Globus pallidus (tissue), 1 donor: ENCODE results near the gene NF2.
A peak's percentile ranks its signal among the peaks of the same experiment; 100 is the strongest.
"Not testable (repeated sequence)": the region's sequence is repeated elsewhere in the genome, so short reads cannot be mapped to it uniquely, and the experiment has no call there.

Experiments
- DNase-seq: peaks from one replicate; pipeline ENCODE4 v3.0.0-alpha.2; 2015; ENCODE audit warnings: low spot score

Gene NF2

GRCh38 chr22:29603358-29604075, at the start of gene NF2:
Gene NF2 (plus strand): TSS chr22:29603633. CDS start chr22:29603999, 366 bp downstream.
- DNase-seq: peak; percentile 100

- DNase-seq: peak; percentile 69
These were observed 48.3 kb upstream of the NF2 start for GRCh38 chr22:29555065-29555644.

DNA sequence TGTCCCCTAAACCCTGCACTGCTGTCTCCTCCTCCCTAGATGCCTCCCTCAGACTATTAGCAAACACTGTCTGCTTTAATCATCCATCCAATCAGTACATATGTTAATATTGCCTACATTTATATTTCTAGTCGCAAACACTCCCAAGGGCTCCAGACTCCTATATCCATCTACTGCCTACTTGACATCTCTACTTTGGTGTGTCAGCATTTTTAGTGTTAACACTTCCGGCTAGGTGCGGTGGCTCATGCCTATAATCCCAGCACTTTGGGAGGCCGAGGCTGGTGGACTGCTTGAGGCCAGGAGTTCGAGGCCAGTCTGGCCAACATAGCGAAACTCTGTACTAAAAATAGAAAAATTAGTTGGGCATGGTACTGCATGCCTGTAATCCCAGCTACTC, 44.4 kb upstream of the NF2 start:
- DNase-seq: no peak

DNA sequence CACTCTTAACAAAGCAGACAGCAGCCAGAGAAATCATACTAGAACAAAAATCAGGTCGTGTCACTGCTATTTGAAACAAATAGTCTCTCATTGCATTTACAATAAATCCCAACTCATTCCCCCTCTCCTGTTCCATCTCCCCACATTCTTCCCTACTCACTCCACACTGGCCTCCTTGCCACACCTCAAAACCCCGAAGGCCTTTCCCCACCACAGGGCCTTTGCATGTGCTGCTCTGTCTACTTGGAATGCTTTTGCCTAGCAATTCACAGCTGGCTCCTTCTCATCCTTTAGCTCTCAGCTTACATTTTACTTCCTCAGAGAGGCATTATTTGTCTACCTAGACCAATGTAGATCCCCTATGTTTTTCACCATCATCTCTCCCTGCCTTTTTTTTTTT, 43.6 kb upstream of the NF2 start:
- no peak for DNase-seq

DNA sequence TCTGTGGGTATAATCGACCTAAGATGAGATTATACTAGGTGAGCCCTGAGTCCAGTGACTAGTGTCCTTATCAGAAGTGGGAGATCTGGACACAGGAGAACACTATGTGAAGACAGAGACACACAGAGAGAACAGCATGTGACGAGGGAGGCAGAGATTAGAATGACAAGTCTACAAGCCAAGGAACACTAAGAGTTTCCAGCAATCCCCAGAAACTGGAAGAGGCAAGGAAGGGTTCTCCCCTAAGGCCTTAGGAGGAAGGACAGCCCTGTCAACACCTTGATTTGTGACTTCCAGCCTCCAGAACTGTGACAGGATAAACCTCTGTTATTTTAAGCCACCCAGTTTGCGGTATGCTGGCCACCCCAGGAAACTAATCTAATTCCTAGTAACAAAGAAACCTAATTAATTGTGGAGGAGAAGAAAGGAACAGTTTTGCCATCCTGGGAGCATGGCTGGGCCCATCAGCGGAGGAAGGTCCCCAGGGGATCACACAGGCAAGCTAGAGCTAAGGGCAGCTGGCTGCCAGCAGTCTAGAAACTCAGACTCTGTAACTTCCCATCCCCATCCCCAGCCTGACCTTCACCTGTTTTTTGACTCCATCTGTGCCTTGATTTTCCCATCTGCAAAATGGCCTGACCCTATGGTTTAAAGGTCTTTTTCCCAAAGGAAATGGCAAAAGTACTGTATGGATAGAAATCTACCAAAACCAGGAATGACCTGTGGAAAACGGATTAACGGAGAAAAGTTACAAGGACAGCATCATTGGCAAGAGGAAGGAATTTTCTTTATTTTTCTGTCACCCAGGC, 39.6 kb upstream of the NF2 start:
- DNase-seq: no peak

DNA sequence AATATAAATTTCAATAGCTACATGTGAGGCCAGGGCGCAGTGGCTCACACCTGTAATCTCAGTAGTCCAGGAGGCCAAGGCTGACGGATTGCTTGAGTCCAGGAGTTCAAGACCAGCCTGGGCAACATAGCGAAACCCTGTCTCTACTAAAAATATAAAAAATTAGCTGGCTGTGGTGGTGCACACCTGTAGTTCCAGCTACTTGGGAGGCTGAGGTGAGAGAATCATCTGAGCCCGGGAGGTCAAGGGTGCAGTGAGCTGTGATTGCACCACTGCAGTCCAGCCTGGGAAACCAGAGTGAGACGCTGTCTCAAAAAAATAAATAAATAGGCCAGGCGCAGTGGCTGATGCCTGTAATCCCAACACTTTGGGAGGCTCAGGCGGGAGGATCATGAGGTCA, 36.9 kb upstream of the NF2 start:
- not testable (repeated sequence) for DNase-seq

DNA sequence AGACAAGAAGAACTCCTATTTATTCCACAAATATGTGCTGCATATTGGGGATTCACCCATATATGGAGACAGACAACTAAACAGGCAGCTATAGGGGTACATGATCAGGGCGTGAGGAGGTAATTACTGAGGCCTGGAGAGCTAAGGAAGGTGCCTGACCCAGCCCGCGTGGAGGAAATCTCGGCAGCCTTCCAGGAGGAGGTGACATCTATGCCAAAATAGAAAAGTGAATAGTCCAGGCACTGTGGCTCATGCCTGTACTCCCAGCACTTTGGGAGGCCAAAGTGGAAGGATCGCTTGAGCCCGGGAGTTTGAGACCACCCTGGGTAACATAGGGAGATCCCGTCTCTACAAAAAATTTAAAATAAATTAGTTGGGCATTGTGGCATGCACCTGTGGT, 36.1 kb upstream of the NF2 start:
- no peak for DNase-seq

DNA sequence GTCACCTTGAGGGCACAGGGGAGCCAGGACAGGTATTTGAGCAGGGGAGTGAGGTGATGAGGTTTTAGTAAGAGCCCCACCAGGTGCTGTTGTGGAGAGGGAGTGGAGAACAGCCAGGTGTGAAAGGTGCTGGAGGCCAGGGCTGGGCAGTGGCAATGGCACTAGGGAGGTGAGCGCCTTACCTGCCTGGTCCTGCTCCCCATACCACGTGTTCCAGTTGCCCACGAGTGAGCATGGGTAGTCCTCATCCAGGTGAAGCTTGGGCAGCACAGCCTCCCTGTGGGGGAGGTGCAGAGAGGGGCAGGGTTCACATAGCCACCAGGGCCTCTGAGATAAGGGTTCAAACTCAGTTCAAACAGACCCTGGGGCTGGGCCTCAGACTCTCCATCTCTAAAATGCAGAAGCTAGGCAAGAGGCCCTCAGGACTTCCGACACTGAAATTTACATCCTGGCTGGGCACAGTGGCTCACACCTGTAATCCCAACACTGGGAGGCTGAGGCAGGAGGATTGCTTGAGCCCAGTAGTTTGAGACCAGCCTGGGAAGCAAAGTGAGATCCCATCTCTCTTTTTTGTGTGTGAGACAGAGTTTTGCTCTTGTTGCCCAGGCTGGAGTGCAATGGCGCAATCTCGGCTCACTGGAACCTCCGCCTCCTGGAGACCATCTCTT, 34.3 kb upstream of the NF2 start:
- no peak for DNase-seq

- DNase-seq: peak; percentile 33
These were observed 33.0 kb upstream of the NF2 start for GRCh38 chr22:29570456-29570855.

DNA sequence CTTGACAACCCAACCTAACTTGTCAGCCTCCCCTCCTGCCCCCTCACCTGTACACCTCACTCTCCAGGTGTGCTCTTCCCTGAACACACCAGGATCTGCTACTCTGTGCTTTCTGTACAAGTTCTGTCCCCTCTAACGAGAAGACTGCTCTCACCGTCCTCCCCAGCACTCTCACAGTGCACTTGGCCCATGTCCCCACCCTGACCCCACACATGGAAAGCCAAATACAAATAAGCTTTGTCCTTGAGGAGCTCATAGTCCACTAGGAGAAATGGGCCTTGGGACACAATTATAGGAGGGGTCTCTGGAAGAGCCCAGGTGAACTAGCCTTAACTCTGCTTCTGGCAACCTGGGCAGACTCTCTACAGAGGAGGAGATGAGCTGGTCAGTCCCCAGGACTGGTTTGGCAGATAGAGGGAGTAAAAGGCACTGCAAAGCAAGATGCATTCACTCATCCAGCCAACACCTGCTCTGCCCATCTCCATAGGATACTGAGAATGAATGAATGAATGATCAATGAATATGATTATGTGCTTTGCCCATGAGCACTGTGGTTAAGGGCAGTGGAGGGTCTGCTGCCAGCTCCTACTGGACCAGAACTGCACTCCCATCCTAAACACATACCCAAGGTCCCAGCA, 32.4 kb upstream of the NF2 start:
- DNase-seq: no peak

GRCh38 chr22:29574762-29575450, 28.5 kb upstream of the NF2 start:
- no peak for DNase-seq

- DNase-seq: no peak
These were observed 24.8 kb upstream of the NF2 start for GRCh38 chr22:29578462-29579200.

- no peak for DNase-seq
These were observed 23.1 kb upstream of the NF2 start for GRCh38 chr22:29580200-29580810.

GRCh38 chr22:29581799-29582198, 21.6 kb upstream of the NF2 start:
- no peak for DNase-seq

GRCh38 chr22:29584975-29585374, 18.5 kb upstream of the NF2 start:
- no peak for DNase-seq

DNA sequence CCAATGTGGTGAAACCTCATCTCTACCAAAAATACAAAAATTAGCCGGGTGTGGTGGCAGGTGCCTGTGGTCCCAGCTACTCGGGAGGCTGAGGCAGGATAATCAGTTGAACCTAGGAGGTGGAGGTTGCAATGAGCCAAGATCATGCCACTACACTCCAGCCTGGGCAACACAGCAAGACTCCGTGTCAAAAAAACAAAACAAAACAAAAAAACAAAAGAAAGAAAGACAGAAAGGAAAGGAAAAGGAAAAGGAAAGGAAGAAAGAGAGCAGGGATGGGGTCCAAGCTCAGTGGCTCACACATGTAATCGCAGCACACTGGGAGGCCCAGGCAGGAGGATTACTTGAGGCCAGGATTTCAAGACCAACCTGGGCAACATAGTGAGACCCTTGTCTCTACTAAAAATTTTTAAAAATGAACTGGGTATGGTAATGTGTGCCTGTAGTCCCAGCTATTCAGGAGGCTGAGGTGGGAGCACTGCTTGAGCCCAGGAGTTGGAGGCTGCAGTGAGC, 17.2 kb upstream of the NF2 start:
- not testable (repeated sequence) for DNase-seq

DNA sequence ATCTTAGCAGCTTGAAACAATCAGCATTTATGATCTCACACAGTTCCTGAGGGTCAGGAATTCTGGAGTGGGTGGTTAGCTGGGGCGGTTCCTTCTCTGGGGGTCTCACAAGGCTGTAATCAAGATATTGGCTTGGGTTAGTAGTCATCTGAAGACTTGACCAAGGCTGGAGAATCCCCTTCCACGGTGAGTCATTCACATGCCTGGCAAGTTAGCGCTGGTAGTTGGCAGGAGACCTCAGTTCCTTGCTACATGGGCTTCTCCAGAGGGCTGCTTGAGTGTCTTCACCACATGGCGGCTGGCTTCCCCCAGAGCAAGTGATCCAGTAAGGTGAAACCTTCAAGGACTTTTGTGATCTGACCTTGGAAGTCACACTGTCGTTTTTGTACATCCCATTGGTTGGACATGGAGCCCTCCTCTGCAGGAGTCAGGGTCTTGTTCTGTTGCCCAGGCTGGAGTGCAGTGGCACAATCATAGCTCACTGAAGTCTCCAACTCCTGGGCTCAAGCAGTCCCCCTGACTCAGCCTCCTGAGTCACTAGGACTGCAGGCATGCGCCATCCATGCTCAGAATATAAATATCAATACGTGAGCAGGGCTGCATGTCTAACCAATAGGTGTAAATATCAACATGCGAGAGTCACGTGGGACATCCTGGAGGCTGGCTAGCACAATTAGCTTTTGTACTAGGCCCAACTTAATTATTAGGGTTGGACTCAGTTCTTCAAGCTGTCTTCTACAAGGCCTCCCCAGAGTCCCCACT, 15.3 kb upstream of the NF2 start:
- no peak for DNase-seq

- DNase-seq: no peak
These were observed 9.5 kb upstream of the NF2 start for GRCh38 chr22:29593923-29594322.

DNA sequence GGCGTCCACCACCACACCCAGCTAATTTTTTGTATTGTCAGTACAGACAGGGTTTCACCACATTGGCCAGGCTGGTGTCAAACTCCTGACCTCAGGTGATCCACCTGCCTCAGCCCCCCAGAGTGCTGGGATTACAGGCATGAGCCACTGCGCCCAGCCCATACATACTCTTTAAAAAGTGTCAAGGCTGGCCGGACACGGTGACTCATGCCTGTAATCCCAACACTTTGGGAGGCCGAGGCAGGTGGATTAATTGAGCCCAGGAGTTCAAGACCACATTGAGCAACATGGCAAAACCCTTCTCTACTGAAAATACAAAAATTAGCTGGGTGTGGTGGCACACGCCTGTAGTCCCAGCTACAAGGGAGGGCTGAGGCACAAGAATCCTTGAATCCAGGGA, 9.0 kb upstream of the NF2 start:
- not testable (repeated sequence) for DNase-seq
